Thyroid gland (tissue), 4 donors: ENCODE data around the gene SCYL1.

Experiments used
- POLR2A ChIP-seq, 2 donors: fragments of 450-650 bp; IDR thresholded peaks; one replicate each; pipeline ENCODE4 v1.6.1; 2017; ENCODE audit warnings: antibody characterized with exemption in 2 of 2, mild to moderate bottlenecking in 2 of 2, moderate library complexity in 1 of 2
- TF ChIP-seq, protein P1 (sequence below), 6 experiments: fragments of 200-600 bp in 3 of 6; fragments of 450-650 bp in 3 of 6; sonication (generic) in 3 of 6; IDR thresholded peaks; one replicate each; pipeline ENCODE4 v1.5.1; 2016 to 2019; ENCODE audit warnings: antibody characterized with exemption in 6 of 6, mild to moderate bottlenecking in 2 of 6, inconsistent platforms in 1 of 6, moderate library complexity in 1 of 6

DNA sequence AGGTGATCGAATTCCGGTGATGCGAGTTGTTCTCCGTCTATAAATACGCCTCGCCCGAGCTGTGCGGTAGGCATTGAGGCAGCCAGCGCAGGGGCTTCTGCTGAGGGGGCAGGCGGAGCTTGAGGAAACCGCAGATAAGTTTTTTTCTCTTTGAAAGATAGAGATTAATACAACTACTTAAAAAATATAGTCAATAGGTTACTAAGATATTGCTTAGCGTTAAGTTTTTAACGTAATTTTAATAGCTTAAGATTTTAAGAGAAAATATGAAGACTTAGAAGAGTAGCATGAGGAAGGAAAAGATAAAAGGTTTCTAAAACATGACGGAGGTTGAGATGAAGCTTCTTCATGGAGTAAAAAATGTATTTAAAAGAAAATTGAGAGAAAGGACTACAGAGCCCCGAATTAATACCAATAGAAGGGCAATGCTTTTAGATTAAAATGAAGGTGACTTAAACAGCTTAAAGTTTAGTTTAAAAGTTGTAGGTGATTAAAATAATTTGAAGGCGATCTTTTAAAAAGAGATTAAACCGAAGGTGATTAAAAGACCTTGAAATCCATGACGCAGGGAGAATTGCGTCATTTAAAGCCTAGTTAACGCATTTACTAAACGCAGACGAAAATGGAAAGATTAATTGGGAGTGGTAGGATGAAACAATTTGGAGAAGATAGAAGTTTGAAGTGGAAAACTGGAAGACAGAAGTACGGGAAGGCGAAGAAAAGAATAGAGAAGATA is 25.7 kb upstream of the SCYL1 start, which contains the start of gene MALAT1:
- TF ChIP-seq, protein P1, sequence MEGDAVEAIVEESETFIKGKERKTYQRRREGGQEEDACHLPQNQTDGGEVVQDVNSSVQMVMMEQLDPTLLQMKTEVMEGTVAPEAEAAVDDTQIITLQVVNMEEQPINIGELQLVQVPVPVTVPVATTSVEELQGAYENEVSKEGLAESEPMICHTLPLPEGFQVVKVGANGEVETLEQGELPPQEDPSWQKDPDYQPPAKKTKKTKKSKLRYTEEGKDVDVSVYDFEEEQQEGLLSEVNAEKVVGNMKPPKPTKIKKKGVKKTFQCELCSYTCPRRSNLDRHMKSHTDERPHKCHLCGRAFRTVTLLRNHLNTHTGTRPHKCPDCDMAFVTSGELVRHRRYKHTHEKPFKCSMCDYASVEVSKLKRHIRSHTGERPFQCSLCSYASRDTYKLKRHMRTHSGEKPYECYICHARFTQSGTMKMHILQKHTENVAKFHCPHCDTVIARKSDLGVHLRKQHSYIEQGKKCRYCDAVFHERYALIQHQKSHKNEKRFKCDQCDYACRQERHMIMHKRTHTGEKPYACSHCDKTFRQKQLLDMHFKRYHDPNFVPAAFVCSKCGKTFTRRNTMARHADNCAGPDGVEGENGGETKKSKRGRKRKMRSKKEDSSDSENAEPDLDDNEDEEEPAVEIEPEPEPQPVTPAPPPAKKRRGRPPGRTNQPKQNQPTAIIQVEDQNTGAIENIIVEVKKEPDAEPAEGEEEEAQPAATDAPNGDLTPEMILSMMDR (IDR thresholded peaks at IDR 0.05): no peak
- TF ChIP-seq POLR2A (IDR thresholded peaks at IDR 0.05): peak; percentile 100
